NCI-H2196 (cell line): ENCODE measurements around the gene RAD18.

Source experiments
- DNase-seq: peaks from one replicate; lab custom pipeline; 2025; ENCODE audit not compliant: unreplicated experiment; lab: John Stamatoyannopoulos, UW

RAD18 gene

DNA sequence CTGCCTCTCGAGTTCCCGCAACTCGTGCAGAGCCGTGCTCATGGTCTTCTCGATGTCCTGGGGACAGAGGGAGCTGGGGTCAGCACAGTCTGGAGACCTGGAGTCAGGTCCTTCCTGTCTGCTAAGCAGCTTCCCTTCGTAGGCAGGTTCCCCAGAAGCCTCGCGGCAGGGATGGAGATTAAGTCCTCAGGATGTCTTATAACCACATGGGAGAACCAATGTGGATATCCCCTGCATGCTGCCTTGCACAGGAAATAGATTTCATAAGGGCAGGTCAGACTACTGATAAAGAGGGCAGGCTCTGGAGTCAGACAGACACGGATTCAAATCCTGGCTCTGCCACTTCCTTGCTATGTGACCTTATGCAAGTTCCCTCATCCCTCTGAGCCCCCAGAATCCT, 22.6 kb upstream of the RAD18 start:
- DNase-seq = no peak

- DNase-seq = no peak
Observed at GRCh38 chr3:8985411-8985831, 22.1 kb upstream of the RAD18 start.

GRCh38 chr3:8984526-8984925, 21.3 kb upstream of the RAD18 start:
- no peak for DNase-seq

GRCh38 chr3:8984081-8984480, 20.8 kb upstream of the RAD18 start:
- no peak for DNase-seq

DNA sequence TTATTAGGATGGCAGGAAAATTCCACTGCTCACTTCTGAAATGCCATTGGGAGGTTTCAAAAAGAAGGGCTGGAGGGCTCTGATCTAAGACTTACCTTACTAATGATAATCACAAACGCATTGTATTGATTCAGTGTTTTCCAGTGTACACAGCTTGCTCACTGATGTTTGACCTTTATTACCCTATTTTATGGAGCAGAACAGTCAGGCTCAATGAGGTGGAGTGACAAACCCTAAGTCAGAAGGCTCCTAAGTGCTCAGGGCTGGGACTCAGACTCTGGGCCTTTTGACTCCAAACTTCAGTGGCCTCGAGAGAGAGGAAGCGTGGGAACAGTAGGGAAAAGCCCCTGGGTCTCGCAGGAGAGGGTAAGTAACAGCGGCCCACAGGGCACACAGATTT, 20.3 kb upstream of the RAD18 start:
- DNase-seq = no peak

- no peak for DNase-seq
Observed at GRCh38 chr3:8983026-8983425, 19.8 kb upstream of the RAD18 start.

DNA sequence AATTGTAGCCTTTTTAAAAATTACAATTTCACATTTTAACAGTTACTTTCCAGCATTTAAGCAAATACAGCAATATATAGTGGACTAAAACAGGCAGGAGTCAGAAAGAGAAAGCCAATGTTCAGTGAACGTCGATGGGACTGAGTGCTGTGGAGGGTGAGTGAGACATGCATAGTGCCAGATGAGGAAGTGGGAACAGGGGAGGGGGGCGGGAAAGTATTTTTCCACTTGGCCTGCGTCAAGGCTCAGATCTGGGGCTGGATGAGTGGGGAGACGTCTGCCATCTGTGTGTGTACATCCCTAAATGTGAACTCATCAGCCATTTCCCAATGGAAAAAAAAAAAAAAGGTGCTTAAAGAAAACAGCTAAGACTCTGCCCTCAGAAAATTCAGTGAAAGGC, 19.2 kb upstream of the RAD18 start:
- DNase-seq = no peak

DNA sequence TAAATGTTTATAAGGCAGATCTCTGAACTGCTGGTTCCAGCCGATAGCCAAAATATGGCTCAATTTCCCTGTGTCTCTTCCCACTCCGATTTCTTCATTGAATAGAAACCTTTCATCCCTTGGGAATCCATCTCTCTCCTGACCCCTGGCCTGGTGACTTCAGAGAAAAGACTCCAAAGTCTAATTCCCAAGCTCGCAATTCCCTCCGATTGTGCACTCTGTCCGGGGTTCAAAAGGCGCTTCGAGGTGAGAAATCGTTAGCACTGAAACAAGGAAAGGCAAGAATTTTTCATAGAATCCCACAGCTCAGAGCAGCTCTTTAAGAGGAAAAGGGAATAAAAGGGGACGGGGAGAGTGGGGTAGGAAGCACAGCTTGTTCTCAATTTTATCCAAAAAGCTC, 18.4 kb upstream of the RAD18 start:
- DNase-seq = no peak

DNA sequence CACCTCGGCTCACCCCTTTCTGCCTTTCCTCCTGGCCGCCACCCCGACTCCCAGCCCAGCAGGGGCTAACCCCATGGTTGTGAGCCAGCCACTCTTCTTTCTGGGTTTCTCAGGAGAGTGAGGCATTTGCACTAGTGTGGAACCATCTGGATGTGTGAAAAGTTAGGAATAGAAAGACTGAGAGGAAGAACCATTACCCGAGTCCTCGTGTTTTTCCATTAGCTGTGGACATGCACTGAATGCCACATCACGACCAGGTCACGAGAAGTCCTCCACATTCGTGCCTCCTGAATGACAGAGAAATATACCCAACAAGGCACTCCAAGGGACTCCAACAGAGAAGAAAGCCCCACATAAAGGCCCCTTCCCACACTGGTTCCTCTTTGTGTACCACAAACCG, 18.0 kb upstream of the RAD18 start:
- no peak for DNase-seq

- DNase-seq = no peak
Observed at GRCh38 chr3:8980756-8981257, 17.5 kb upstream of the RAD18 start.

GRCh38 chr3:8979262-8979661, 16.0 kb upstream of the RAD18 start:
- no peak for DNase-seq

GRCh38 chr3:8978551-8978950, 15.3 kb upstream of the RAD18 start:
- no peak for DNase-seq

DNA sequence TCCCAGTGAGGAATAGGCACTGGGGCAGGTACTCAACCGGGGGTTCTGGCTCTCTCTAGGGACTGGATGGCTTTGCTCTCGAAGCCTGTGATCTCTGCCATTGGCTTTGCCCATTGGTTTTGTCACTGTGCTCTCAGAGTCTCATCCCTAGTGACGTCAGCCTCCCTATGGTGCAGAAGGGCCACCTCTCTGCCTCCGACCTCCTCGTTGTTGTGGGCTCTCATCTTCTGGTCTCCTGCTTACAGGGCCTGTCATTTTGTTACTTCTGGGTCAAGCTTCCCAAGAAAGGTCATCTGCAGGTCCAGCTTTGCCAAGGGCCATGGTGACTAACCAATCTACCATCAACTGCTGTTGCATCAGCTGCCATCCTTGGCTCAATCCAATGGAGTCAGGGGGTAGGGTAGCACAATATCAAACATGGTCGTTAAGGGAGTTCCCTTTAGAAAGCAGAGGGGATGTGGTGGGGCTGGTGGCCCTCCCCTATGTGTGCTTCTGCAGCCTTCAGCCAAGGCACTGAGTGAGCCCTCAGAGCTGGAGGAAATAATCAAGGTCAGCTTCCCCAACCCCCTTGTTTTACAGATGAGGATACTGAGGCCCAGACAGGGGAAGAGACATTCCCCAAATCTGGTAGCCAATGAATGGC, 13.4 kb upstream of the RAD18 start:
- DNase-seq = no peak

- no peak for DNase-seq
Observed at GRCh38 chr3:8975081-8976020, 12.1 kb upstream of the RAD18 start.

GRCh38 chr3:8974458-8974857, 11.2 kb upstream of the RAD18 start:
- no peak for DNase-seq

DNA sequence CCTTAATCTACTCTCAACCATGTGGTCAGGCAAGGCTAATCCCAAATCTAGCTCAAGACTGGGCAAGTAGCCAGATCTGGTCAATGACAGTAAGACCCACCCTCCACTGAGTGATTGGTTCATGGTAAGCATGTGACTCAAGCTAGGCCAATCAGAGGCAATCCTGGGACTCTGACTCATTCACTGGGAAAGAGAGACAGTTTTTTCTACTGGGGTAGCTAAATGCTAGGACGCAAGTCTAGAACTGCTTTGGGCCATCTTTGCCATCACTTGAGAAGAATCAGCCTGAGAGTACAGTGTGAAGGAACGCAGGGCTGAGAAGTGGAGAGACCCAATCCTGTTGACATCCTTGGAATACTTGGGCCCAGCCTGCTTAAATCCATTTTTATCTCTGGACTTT, 9.4 kb upstream of the RAD18 start:
- no peak for DNase-seq

DNA sequence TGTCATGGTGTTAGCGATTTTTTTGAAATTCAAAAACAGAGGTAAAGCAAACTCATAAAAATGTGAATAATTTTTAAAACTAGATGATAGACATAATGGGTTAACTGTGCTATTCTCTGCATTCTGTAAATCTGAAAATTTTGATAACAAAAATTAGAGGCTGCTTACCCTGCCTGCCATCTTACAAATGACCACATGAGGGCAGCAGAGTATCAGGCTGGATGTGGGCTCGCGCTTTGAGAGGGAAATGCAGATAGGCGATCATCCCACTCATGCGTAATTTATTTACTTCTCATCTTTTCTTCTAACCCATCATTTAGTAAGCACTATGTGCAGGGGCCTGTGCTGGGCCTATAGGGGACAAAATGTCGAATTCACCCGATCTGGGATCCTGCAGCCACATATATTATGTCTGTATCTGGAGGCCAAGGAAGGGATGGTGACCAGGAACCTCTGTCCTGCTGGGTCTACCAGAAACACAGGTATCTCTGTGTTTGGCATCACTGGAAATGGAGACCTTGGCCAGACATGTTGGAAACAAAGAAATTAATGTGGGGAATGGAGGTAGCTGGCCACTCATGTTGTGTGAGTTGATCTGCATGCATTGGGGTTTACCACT, 7.8 kb upstream of the RAD18 start:
- peak; percentile 49 for DNase-seq

GRCh38 chr3:8969241-8969640, 6.0 kb upstream of the RAD18 start:
- no peak for DNase-seq

DNA sequence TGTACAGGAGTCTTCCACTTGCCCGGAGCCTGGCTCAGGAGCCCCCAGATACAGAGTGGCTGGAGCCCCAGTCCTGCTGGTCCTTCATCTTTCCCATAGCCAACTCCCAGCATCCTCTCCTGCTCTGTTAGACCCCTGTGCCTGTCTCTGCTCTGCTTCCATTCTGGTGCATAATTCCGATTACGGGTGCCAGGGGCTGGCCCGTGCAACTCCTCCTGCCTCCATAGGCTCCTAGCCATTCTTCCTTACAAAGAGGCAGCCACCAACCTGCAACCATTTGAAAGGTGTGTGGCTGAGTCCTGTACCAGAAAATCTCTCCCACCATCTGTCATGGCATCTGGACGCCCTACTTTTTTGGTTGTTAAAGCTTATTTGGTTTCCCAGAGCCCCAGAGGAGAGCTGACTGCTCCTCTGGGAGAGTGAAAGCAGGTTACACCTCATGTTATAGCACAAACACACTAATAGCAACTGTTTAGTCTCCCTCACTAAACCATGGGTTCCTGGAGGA, 5.2 kb upstream of the RAD18 start:
- no peak for DNase-seq

GRCh38 chr3:8967553-8967952, 4.3 kb upstream of the RAD18 start:
- DNase-seq = no peak

GRCh38 chr3:8966820-8967348, 3.6 kb upstream of the RAD18 start:
- DNase-seq = no peak
